SKM-1 (cell line): ENCODE measurements around the gene ARHGEF7.
"Not testable (repeated sequence)": the region's sequence is repeated elsewhere in the genome, so short reads cannot be mapped to it uniquely, and the experiment has no call there.

ENCODE experiments used
- DNase-seq: peaks from one replicate; lab custom pipeline; 2025; ENCODE audit not compliant: unreplicated experiment; lab: John Stamatoyannopoulos, UW

The ARHGEF7 gene

DNA sequence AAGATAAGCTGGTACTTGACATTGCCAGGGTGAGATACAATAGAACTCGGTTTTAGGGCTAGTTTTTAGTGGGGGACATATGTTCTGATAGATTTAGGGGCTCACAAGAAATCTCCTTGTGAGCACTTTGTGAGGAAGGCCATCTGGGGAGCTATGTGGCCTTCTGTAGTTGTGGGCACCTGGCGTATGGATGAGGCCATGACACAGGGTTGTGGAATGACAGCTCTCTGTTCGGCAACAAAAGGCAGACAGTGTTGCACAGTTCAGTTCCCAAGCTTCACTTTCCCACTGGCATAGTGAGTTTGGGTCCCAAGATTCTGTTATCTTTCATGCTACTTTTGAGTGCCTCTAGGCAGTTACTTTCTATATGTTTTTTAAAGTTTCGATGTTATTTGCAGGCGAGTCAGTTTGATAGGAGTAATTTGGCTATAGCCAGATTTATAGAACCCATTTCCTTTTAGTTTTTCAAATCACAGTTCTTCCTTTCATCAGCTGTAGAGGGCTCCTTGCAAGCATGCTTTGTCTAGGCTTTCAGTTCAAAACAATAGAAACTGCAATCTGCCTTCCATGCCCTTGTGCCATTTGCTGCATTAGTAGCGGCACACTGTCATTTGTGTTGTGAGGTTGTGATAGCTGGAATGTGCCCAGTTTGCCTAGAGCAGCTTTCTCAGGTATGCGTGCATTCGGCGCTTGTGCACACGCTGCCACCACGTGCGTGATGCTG is 134.7 kb downstream of the ARHGEF7 start:
- DNase-seq: no peak

DNA sequence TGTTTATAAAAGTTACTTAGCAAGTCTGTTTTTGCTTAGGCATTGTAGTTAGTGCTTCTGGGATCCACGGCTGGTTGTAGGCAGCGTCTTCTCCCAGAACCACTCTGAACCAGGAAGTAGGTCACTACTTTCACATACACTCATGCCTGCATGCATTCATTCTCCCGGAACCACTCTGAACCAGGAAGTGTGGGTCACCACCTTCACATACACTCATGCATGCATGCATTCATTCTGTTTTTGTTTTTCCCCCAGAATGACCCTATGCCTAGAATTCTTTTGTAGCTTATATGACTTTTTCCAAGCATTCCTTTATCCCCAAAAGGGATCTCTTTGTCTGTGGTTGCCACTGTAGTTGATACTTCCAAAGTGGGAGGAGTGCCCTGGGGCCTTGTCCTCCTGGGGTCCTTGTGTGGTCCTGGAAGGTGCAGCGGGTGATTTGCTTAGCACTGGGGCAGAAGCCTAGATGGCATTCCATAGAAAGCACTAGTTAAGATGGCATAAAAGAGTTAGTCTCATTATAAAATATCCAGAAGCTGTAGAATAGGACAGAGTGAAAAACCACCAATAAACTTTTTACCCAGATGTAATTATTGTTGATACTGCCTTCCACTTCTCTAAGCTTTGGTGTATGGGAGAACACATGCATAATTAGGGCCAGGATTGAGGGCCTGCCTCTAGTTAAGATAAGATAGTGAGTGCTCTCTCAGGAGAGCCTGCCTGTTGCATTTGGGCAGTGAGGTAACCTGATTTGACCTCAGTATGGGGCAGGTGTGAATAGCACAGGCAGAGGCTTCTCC is 136.7 kb downstream of the ARHGEF7 start:
- DNase-seq: no peak

DNA sequence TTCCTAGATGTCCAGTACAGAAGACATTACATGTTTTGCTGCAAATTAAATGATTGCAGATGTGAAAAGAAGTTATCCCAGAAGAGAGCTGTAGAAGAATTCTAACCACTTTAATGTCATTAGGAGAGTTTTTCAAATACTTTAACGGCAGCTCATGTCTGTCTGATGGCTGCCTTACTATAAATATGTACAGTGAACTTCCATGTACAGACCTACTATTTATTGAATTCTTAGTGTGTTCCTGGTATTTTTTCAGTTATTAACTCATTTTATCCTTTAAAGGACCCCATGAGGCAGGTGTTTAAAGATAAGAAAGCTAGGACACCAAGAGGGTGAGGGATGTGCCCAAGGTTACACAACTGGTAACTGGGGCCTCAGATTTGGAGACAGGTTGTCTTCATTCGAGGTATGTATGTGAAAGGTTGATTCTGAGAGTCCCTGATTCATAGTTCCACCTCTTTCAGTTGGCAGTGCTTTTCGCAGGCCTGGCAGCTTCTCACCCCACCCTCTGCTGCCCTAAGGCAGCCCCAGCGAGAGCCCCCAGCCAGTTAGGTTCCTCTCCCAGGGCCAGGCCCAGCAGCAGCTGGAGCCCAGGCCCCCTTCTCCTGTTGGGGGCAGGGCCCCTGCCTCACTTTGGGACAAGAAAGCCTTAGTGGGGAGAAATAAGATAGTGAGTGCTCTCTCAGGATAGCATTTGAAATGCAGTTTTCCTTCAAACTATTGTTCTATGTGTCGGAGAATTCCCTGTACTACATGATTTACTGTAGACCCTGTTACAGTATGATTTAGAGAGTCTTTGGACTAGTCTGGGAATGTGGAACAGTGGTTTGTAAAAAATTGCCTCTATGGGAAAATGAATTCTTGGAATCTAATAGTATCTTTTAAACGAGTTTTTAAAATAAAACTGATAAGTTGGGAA is 137.6 kb downstream of the ARHGEF7 start:
- DNase-seq: no peak

- no peak for DNase-seq
Observed at GRCh38 chr13:111253365-111253872, 138.3 kb downstream of the ARHGEF7 start.

DNA sequence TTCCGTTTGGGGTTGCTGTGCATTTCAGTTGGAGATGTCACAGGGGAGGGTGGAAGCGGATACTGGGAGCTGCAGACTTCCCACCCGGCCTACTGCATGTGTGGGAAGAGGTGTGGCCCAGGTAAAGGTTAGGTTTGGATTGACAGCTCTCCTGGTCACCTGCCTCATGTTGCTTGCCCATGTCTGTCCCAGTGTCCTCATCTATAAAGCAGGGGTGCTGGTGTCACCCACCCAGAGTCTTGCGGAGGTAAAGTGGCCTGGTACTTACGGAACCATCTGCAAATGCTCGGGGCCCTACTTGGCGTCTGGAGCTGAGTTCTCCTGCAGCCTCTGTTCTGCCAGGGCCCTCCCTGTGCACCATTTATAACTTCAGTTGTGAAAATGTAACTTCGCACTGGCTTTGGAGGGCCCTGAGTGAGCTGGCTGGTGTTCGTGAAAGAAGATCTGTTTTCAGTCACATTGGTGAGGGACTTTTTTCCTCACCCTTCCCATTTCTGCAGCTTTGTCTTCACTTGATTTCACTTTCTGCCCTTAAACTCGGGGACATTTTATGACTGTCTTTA is 140.2 kb downstream of the ARHGEF7 start:
- no peak for DNase-seq

DNA sequence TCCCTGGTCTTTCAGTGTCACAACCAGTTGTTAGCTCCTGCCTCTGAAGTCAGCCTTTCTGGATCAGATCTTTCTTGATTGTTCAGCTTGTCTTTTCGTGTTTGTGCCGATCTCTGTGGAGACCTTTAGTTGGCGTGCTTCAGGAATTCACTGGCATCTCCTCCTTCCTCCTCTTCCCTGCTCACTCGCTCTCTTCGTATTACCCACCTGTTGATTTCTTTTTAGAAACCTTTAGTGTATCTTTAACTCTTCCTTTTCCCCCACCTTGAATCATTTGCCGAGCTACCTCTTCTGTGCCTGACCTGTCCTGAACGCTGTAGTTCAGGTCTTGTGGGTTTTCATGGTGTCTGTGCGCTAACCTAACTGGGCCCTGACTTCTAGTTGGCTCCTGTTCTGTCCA is 141.3 kb downstream of the ARHGEF7 start:
- DNase-seq: no peak

DNA sequence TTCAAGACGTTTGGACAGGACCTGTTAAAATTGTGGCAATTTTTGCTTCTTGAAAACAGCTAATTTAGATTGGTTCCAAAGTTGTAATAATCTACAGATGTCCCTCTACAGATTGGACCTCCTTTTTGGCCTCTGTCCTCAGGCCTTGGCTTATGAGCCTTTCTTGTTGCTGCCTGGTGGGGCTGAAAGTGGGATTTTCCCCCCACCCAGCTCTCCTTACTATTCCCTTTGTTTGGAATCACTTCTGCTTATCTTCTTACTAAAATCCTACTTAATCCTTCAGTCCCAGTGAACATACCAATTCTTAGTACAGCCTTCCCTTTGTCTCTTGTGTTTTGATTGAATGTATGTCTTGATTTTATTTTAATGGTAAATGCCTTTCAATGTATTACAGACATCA is 141.8 kb downstream of the ARHGEF7 start:
- no peak for DNase-seq

DNA sequence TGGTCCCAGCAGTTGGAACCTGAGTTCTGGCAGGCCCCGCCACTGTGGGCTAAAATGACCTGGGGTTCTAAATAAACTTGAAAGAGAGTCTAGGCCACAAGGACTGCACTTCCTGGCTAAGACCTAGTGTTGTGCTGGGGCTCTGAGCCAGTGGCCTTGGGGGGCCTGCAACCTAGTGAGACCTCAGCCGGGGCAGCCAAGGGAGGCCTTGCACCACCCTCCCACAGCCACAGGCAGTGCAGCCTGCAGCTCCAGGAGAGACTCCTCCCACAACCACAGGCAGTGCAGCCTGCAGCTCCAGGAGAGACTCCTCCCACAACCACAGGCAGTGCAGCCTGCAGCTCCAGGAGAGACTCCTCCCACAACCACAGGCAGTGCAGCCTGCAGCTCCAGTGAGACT is 142.8 kb downstream of the ARHGEF7 start:
- not testable (repeated sequence) for DNase-seq

DNA sequence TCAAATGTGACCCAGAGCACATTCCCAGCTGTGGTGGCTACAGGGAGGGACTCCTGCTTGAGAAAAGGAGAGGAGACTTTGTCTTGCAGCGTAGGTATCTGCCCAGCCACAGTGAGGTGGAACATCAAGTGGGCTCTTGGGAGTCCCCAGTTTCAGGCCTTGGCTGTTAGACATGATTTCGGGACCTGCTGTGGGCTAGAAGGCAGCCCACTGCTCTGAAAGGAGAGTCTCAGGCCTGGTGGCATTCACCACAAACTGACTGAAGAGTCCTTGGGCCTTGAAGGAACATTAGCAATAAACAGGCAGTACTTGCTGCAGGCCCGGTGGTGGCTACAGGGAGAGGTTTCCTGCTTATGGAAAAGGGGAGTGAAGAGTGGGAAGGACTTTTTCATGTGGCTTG is 143.5 kb downstream of the ARHGEF7 start:
- DNase-seq: no peak

DNA sequence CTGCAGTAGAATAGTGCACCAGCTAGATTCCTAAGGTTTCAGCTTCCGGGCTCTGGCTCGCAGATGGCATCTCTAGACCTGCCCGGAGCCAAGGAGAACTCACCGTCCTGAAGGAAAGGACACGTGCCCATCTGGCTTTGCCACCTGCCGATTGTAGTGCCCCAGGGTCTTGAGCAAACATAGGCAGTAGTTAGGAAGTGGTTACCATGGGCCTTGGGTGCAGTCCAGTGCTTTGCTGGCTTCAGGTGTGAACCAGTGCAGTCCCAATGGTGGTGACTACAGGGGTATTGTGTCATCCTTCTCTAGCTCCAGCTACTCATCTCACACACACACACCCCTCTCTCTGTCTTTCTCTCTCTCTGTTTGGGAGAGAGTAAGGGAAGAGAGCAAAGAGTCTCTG is 143.9 kb downstream of the ARHGEF7 start:
- no peak for DNase-seq

GRCh38 chr13:111261326-111261725 is 146.2 kb downstream of the ARHGEF7 start:
- DNase-seq: no peak

DNA sequence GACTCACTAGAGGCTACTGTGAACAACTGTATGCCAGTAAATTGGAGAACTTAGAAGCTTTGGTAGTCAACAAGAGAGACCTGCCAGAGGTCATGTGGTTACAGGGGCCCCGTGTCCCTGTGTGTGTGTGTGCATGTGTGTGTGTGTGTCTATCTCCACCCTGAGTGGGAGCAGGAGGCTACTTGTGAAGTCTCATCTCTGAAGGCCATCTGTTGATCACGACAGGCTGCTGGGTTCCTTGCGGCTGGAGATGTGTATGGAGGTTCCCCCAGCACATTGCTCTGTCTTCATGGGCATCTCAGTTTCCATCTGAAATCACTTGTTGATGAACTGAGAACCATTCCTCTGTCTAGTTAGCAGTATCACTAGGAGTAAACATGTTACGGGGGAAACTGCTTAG is 147.2 kb downstream of the ARHGEF7 start:
- no peak for DNase-seq

- no peak for DNase-seq
Observed at GRCh38 chr13:111262715-111263114, 147.6 kb downstream of the ARHGEF7 start.

GRCh38 chr13:111263566-111263965 is 148.5 kb downstream of the ARHGEF7 start:
- DNase-seq: no peak

DNA sequence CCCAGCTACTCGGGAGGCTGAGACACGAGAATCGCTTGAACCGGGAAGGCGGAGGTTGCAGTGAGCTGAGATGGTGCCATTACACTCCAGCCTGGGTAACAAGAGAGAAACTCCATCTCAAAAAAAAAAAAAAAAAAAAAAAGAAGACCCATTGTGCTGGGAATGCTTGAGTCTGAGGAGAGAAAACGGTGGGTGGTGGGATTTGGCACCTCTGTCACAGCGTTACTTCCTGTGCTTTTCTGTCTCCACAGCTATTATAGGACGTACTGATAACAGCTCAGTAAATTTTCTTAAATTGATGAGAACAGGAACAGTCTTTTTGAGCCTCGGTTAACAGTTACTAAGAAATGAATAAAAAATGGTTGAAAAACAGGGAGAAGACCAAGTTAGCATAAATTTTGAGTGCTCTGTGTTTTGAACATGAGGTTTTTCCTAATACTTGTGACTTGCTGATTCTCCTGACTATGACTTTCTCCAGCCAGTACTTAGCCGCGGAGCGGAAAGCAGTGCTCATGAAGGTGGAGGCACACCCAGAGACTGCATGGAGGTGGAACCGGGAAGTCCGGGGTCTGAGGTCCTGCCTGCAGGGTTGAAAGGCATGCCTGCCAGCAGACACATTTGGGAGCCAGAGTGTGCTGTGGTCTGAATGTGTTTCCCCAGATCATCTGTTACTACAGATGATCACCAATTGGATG is 150.0 kb downstream of the ARHGEF7 start:
- no peak for DNase-seq

- no peak for DNase-seq
Observed at GRCh38 chr13:111265701-111266035, 150.6 kb downstream of the ARHGEF7 start.

GRCh38 chr13:111267205-111267604 is 152.1 kb downstream of the ARHGEF7 start:
- no peak for DNase-seq

- no peak for DNase-seq
Observed at GRCh38 chr13:111267784-111268183, 152.7 kb downstream of the ARHGEF7 start.

DNA sequence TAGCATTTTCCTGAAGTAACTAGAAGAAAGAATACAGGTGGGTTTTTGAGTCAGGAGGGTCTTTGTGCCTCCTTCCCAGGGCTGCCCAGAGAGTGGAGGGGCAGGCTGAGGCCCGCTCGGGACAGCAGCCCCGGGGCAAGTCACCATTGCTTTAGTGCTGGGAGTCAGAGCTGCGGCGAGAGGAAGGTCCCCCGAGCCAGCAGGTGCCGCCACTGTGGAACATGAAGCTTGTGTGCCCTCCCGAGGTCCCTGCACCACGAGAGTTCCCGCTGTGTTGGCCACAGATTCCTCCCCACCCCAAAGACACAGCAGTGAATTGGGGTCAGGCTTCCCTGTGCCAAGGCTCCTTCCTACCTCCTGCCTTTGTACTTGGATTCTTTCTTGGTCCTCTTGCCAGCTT is 154.4 kb downstream of the ARHGEF7 start:
- DNase-seq: no peak

GRCh38 chr13:111270126-111270525 is 155.0 kb downstream of the ARHGEF7 start:
- no peak for DNase-seq
